ENCODE data around the gene CILP2. TPM values are rescaled to one million over a fixed set of nuclear protein-coding genes. Genes with fewer than 3 reads are reported as not detected.

Gene CILP2
- total RNA-seq, 1 experiment from 2014 or later = not detected

DNA sequence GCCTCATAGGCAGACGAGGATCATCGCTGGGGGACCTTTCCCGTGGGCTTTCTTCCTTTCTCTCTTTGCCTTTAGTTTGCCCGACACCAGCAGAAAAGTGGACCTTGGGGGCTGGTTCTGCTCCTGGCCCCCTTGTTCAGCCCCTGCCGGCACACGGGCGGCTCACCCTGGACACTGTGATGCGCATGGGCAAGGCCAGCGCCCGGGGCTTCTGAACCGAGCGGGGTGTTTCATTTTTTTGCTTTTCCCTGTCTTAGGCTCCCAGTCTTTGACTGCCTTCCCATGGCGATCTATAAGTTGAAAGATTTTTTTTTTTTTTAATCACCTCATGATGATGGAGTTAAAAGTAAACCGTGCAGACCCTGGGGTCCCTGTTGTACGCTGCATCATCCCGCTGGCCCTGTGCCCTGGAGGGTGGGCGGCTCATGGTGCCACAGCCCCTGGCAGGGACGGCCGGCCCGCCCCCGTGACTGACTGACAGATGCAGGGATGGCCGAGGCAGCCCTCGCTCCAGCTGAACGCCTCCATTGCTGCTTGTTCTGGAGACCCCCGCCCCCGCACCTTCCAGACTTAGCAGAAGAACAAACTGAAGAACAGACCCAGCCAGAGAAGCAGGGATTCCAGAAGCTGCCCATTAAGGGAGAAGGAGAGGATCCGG lies 32.3 kb upstream of the CILP2 start:
- DNase-seq (ENCODE audit: low read depth) = no peak

DNA sequence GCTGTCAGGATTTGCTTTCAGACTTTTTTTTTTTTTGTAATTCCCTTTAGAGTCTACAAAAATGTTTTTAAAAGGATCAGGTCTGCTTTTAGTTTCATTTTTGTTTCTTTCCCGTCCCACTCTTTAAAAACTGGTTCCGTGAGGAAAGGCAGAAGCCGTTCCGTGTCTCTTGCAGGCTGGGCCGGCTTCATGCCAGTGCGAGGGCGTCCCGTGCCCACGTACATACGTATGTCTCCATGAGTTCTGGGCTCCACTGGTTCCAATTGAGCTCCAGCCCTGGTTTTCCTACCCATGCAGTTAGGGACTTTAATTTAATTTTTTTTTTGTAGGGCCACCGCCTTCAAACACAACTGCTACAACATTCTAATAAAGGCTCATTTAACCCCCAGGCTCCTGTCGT lies 31.5 kb upstream of the CILP2 start:
- no peak for DNase-seq (ENCODE audit: low read depth)

DNA sequence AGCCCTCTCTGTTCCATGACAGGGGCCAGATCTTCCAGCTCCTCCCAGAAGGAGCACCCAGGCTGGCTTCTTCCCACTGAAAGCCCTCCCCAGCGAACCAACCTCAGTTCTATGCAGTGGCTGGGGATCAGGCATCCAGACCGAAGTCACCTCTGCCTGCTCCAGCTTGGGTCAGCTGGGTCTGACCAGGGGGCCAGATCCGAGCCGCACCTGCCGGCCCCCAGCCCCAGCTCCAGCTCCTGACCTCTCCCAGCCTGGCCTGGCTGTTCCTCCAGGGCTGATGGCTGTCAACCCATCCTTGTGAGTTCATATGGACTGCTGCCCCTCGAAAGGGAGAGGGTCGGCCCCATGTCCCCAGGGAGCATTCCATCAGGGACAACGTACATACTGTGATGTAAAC lies 30.7 kb upstream of the CILP2 start:
- no peak for DNase-seq (ENCODE audit: low read depth)

DNA sequence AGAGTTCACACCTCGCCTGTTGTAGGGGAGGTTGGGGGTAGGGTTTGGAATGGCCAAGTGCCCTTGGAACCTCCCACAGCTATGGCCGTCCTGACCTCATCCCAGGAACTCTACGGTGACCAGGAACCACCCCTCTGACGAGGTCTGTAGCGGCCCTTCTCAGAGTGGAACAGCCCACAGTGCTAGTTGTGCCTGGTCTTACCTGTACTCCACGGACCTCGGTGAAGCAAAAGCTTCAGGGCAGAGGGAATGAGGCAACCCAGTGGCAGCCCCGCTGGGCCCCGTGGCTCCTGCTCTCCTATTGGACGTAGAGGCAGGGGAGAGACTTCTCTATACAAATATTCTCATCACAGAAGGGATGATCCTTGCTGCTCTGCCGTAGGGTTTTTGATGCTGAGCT lies 29.8 kb upstream of the CILP2 start:
- DNase-seq (ENCODE audit: low read depth) = no peak

DNA sequence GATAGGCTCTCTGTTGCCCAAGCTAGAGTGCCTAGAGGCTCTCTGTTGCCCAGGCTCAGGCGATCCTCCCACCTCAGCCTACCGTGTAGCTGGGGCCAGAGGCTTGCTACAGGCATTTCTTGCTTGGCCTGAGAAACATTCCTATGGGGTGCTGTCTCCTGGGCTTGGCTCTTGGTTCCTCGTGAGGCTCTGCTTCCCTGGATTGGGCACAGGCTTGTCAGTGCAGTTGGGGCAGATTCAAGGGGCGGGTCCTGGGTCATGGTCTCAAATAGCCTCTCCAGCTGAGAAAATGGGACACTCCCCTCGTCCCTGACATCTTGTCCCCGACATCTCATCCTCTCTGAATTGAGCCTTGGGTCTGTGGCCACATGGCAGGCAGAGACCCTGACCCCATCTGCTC lies 27.6 kb upstream of the CILP2 start:
- no peak for DNase-seq (ENCODE audit: low read depth)

DNA sequence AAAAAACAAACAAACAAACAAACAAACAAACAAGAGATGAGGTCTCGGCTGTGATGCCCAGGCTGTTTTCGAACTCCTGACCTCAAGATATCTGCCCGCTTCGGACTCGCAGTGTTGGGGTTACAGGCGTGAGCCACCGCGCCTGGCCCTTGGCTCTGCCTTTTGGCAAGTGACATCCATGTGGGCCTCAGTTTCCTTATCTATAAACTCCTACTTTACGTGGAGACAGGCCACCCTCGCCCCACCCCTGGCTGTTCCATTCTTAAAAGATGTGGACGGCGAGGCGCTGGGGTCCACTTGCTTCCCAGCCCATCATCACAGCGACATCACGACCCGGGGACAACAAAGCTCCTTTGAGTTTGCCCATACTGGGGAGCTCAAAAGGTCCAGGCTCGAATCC lies 24.4 kb upstream of the CILP2 start:
- DNase-seq (ENCODE audit: low read depth) = no peak

DNA sequence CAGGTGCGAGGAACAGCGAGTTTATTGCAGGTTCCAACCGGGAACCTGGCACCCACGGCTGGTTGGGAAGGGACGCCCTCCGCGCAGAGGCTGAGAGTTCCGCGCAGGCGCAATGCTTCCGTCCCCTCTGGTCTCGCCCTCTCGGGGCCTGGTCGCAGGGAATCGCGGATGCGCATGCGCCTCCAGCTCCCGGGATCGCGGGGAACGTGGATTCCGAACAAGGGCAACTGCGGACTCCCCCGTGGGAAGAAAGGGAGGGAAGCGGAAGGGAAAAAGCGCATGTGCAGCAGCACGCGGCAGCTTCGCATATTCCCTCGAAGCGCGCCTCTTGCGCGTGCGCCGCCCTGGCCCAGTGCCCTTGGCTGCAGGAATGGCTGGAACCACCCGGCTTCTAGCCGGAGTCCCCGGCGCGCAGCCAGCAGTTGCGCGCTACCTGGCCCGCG lies 23.8 kb upstream of the CILP2 start:
- DNase-seq (ENCODE audit: low read depth) = no peak

DNA sequence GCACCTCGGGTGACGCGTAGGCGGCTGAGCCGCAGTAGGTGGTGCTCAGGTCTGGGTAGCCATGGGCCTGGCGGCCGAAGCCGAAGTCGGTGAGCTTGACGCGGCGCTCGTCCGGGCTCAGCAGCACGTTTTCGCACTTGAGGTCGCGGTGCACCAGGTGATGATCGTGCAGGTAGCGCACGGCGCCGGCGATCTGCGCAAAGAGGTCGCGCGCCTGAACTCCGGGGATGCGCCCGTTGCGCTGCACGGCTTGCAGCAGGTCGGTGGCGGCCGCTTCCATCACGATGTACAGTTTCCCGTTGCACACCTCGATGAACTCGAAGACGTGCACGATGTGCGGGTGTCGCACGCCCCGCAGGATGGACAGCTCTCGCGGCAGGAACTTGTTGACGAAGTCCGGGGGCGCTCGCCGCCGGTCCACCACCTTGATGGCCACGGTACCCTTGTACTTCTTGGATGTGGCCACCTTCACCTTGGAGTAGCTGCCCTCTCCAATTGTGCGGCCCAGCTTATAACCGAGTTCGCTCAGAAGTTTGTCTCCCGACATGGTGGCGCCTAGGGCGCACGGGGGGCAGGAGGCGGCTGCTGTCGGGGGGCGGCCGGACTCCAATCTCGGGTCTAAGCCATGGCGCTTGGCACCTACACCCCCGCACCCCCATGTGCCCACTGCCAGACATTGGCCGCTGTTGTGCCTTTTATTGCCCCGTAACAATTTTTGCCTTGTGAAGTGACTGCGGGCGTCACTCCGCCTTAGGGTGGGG lies 23.0 kb upstream of the CILP2 start, which contains the start of gene TSSK6:
TSS of gene TSSK6 (minus strand) at position 668 of the 761 bp plus-strand sequence. CDS start at position 547, 121 bp downstream.
- no peak for DNase-seq (ENCODE audit: low read depth)

DNA sequence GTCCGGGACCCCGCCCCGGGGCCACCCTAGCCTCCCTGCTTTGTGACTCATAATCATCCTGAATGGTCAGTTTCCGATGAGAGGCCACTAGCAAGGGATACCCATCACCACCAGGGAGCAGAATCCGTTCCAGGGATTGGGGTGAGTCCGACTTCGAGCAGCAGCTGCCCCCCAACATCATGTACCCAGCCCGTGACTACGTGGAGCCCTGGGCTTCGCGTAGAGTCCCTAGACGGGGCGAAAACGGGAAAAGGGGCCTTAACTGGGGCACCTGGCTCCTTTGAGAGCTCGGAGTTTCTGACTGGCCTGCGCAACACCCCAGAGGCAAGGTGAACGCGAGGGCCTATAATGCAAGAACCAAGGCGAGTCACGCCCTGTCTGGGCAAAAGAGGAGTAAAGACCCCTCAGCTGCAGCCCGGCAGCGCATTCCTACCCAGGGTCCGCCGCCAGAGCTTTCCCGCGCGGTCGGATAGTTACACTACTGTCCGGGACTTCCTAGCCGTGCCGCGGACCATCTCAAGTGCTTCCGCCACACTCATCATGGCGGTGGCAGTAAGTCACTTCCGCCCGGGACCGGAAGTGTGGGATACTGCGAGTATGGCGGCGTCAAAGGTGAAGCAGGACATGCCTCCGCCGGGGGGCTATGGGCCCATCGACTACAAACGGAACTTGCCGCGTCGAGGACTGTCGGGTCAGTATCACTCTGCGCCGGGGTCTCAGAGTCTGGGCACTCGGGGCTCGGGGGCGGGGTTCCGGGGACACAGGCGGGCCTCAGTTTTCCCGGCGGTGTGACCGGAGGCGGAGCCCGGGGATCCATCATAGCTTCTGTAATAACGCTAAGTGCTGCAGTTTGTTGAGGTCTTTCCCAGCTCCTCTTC lies 22.2 kb upstream of the CILP2 start, which contains the start of gene NDUFA13:
TSS of gene NDUFA13 (plus strand) at position 584 of the 878 bp plus-strand sequence. CDS start at position 598, 14 bp downstream.
- peak; percentile 88 for DNase-seq (ENCODE audit: low read depth)

DNA sequence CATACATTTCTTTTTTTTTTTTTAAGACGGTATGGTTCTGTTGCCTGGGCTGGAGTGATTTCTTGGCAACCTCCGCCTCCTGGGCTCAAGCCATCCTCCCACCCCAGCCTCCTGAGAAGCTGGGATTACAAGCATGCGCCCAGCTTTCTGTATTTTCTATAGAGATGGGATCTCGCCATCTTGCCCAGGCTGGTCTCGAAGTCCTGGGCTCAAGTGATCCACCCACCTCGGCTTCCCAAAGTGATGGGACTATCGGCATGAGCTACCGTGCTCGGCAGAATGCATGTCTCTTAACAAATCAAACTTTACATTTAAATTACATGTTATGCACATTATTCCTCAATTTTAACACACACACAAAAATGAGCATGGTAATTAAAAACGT lies 20.8 kb upstream of the CILP2 start:
- DNase-seq (ENCODE audit: low read depth) = no peak

DNA sequence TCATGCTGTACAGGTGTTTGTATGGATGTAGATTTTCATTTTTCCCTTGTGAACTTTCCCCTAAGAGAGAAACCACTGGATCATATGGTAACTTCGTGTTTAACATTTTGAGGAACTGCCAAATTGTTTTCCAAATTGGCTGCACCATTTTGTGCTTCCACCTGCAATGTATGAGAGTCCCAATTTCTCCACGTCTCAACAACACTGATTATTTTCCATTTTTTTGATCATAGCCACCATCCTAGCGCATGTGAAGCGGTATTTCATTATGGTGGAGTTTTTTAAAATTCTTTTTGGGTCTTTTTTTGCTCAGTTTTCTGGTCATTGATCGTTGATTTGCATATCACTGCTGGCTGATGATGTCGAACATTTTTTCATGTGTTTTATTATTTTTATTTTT lies 17.1 kb upstream of the CILP2 start:
- no peak for DNase-seq (ENCODE audit: low read depth)

DNA sequence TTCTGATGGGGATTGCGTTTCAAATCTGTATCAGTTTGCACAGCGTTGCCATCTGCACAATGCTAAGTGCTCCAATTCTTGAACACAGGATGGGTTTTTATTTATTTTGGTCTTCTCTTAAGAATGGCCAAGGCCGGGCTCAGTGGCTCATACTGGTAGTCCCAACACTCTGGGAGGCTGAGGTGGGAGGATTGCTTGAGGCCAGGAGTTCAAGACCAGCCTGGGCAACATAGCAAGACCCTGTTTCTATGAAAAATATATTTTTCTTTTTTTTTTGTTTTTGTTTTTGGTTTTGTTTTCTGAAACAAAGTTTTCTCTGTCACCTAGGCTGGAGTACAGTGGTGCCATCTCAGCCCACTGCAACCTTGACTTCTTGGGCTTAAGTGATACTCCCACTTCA lies 14.9 kb upstream of the CILP2 start:
- DNase-seq (ENCODE audit: low read depth) = no peak

DNA sequence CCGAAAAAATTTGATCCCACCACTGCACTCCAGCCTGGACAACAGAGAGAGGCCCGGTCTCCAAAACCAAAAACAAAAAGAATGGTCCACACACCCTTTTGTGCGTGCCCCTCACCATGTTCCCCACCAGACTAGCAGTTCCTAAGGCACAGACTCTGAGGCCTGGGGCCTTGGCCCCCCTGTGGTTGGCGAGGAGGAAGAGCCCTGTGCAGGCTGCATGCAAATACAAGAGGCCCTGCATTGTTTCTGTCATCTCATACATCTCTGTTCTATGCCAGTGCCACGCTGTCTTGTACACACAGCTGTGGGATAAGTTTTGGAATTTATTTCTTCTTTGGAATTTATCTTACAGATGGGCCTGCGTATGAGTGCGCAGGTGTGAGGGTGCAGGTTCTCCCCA lies 14.0 kb upstream of the CILP2 start:
- DNase-seq (ENCODE audit: low read depth) = no peak

DNA sequence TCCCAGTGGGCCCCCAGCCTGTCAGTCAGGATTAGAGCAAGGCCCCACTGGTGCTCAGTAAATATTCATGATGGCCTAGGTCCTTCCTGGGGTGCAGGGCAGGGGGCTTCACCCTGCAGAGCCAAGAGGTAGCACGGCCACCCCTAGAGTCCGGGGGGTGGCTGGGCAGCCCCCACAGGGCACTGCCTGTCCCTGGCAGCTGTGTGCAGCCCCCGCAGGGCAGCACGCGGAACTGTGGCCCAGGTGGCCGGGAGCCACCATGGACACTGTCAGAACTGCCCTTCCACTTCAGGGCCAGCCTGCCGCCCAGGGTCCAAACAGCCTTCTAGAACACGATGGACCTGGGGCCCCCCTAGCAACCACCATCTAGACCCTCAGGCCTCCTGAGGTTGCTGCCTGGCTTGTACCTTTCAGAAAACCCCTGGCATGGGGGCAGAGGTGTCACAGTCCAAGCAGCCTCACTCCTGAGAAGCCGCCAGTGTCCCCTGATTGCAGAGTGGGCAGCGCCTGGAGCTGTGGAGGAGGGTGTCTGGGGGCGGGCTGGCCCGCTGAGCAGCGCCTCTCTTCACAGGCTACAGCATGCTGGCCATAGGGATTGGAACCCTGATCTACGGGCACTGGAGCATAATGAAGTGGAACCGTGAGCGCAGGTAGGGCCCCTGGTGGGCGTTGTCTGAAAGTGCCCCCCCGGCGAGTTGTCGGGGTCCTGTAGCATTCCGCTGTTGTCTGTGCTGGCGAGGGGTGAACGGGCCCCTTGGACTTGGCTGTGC lies 12.3 kb upstream of the CILP2 start:
- no peak for DNase-seq (ENCODE audit: low read depth)

DNA sequence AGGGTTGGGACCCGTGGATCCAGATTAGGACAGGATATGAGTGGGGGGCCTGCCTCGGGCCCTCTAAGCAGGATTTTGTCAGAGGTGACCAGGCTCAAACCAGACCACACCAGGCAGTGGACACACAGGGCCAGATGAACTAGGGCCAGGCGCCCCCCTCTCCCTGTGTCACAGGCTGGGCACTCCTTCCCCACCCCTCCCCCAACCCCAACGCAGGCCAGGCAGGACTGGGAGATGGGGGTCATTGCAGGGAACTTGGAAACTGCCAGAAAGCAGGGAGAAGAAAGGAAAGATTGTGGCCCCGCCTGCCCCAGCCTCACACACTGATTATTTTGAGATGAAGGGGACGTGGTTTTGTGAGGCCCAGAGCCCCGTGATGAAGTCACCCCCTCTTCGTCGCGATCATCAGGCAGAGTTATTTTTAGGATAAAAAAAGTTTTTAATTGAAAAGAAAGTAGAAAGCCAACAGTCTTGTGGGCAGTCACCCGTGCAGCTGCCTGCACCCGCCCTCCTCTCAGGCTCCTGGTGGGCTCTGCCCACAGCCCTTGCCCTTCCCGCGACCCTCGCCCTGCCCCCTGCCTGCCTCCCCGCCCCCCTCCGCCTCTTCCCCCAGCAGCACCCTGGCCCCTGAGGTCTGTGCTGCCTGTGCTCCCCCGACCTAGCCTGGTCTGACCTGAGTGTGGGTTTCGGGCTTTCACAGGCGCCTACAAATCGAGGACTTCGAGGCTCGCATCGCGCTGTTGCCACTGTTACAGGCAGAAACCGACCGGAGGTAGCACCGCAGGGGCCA lies 11.3 kb upstream of the CILP2 start:
- no peak for DNase-seq (ENCODE audit: low read depth)

DNA sequence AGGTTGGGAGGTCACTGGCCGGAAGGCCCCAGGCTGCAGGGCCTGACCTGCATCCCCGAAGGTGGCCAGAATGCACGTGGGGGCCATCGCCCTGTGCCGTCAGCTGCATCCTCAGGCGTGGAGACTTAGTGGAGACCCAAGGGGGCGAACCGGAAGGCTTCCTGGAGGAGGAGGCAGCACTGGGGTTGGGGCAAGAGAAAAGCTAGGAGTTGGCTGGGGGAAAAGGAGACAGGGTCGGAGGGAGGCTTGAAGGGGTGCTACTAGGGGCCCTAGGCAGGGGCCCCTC lies 10.8 kb upstream of the CILP2 start:
- DNase-seq (ENCODE audit: low read depth) = no peak

DNA sequence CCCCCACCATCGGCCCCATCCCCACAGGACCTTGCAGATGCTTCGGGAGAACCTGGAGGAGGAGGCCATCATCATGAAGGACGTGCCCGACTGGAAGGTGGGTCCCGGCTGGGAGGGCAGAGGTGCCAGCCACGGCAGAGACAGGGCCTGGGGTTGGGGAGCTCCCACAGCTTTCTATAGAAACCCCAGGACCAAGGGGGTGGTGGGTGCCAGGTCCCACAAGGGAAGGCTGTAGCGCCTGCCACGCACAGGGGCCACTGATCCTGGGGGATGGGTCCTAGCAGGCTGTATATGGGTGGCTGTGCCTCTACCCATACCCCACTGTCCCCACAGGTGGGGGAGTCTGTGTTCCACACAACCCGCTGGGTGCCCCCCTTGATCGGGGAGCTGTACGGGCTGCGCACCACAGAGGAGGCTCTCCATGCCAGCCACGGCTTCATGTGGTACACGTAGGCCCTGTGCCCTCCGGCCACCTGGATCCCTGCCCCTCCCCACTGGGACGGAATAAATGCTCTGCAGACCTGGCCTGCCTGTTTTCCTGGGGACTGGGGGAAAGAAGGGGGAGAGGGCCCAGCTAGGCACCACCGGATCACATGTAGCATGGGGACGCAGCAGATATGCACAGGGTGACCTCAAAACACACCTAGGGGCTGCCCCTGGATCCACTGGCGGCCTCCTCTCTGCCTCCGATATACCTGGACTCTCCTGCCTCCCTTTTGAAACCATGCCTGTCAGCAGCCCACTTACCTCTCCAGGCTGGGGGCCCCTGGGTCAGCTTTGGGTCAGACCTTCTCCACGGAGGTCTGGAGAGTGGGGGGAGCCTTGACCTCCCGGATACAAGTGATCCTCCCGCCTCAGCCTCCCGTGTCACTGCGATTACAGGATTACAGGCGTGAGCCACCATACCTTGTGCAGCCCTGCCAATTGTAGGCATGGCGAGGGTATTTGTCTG lies 10.1 kb upstream of the CILP2 start:
- DNase-seq (ENCODE audit: low read depth) = no peak

DNA sequence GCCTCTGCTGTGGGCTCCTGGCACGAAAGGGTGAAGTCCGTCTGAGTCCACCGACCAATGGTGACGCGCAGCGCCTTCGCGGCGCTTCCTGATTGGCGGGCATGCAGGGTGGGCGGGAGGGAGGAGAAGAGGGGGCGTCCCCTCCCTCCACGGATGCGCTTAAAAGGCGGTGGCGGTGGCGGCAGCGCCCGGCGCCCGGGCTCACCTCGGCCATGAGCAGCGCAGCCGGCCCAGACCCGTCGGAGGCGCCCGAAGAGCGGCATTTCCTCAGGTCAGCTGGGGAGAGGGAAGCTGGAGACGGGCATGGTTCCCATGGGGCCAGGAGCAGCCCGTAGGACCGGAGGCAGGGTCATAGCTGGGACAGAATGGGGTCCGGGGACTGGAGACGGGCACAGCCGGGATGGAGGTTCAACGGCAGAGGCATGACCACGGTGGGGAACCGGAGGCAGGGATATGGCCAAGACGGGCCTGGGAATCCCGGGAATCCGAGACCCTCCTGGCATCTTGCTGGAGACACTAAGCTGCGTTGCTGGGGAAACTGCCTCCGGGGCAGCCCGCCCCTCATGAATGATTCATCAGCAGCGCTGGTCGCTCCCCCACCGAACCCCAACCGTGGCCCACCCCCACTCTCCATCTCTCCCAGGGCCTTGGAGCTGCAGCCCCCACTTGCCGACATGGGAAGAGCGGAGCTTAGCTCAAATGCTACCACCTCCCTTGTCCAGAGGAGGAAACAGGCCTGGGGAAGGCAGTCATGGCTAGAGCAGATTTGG lies 9.2 kb upstream of the CILP2 start, which contains the start of gene YJEFN3:
TSS of gene YJEFN3 (plus strand) at position 191 of the 770 bp plus-strand sequence. CDS start at position 213, 22 bp downstream.
- DNase-seq (ENCODE audit: low read depth) = no peak
